CD4-positive, alpha-beta T cell treated with Interleukin-15 for 1 hour (primary cell): Measurements from ENCODE around the gene GARIN3.
A peak's percentile ranks its signal among the peaks of the same experiment; 100 is the strongest.

Experiments used
- DNase-seq: peaks from one replicate; pipeline ENCODE4 v3.0.0-alpha.2; 2020

GARIN3 gene

GRCh38 chr5:157143127-157143971, 22.7 kb downstream of the GARIN3 start:
- peak; percentile 48 for DNase-seq

DNA sequence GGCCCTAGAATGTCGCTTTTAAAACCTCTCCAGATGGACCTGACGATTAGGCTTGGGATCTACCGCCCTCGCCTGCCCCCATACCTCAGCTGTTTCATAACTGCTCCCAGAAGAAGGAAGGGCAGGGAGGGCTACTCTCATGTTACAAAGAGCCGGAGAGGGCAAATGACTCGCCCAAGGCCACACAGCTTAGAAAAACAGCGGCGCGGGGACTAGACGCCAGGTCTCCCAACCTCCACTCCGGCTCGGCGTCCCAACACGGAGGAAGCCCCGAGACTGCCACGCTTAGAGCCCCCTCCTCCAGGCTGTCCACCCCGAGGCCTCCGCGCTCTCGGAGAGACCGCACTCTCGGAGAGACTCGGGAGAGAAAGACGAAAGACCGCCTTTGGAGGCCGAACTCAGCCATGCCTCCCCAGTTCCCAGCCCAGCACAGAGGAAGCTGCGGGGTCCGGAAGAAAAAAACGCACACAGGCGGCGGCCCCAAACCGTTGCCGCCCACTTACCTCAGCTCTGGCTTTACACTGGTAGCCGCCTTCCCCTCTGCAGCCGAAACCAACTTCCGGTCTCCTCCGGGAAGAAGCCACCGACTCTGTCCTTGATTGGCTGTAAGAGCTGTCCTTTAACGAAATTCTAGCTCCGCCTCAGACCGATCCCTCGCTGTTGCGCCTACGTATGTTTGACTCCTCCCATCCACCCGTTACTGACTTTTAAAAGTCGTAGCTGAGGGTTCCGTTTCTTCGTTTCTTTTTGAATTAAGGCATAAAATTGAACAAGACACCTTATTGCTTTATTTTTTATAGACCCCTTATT, 23.5 kb downstream of the GARIN3 start, which contains the start of gene MED7:
Gene MED7, minus strand, starts transcription at position 549 of the 810 bp plus-strand sequence. CDS start 3,434 bp downstream, outside the sequence.
- peak; percentile 97 for DNase-seq

DNA sequence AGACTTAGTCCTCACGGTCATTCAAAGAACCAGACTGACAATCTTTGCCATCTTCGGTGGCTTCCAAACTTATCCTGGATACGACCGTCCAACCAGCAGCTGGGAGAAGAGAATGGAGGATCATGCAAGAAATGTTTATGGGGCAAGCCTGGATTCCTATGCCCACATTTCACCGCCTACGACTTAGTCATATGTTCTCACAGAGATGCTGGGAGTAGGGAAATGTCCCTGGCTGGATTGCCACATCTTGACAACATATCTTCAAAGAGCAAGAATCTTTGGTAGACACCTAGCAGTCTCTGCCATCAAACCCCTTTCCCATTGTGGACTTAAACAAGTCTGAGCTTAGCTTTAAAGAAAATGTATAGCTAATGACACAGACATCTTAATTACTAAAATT, 28.4 kb downstream of the GARIN3 start:
- no peak for DNase-seq

- no peak for DNase-seq
These were observed 33.8 kb downstream of the GARIN3 start for GRCh38 chr5:157132281-157132612.

DNA sequence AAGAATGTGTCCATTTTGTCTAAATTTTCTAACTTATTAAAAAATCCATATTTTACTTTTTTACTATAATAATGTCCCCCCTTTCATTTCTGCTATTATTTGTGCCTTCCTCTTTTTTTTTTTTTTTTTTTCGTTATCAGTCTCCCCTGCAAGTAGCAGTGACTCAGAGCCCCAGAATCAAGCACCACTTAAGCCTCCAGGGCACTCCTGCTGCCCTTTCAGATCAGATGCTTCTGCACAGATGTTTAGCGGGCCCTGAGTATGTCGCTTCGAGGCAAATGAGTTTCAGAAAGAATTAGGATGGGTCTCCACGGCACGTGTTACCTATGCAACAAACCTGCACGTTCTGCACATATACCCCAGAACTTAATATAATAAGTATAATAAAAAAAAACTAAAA, 35.1 kb downstream of the GARIN3 start:
- no peak for DNase-seq

- DNase-seq: no peak
These were observed 44.4 kb downstream of the GARIN3 start for GRCh38 chr5:157121709-157122108.

DNA sequence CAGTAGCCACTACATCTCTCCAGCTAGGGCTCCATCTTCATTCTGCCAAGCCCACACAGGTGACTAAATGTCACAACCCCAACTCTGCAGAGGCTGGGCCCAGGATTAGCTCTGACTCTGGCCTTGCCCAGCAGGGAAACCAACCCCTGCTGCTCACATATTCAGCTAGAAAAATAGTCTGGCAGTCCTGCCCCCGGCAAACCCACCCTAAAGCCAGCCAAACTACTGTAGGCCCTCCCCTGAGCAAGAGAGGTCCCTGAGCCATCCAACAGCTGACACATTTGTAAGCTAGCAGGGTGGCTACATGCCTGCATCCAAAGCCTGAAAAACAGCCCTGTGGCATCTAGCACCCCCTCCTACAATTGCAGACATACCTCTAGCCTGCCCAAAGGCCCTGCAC, 46.0 kb downstream of the GARIN3 start:
- no peak for DNase-seq

DNA sequence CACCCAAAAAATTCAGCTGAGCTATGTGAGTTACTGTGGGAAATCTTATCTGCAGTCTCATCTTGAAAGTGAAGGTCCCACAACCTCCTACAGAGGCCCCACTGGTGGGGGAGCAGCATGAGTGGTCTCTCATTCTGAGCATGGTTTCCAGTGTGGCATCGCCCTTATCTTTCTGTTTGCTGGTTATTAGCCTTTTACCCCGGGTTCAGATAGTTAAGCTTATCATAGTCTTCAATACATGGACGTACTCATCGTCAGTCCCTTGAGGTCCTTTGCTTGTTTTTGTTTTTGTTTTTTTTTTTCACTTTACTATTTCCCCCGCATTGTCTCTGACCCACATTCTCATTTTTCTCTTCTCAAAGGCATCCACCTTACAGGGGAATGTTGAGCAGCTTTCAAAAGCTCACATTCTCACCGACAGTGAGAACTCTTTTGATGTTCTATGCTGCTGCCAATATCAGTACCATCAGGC, 49.5 kb downstream of the GARIN3 start:
- no peak for DNase-seq

DNA sequence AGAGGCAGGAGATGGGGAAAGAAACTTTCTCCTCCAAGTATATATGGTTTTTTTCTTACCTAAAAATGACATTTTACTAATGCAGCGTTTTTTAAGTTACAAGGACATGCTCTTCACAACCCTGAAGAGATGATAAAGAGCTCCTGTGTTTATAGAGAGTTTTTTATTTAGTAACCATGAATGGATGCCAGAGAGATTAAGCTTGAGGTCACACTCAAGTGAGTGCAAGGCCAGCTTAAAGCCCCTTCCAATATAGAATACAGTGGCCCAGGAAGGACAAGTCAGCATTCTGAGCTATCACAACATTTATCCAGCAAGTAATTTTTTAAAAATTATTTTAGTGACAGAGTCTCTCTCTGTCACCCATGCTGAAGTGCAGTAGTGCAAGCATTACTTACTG, 50.6 kb downstream of the GARIN3 start:
- DNase-seq: no peak

- no peak for DNase-seq
These were observed 51.1 kb downstream of the GARIN3 start for GRCh38 chr5:157115012-157115411.

GRCh38 chr5:157113002-157113401, 53.1 kb downstream of the GARIN3 start:
- DNase-seq: peak; percentile 42
